Testis (tissue), 2 donors: ENCODE measurements around the gene RANBP17.

Source experiments
- CTCF ChIP-seq, 3 experiments: fragments of 450-650 bp in 2 of 3; fragments of 200-600 bp in 1 of 3; sonication (generic) in 1 of 3; IDR thresholded peaks; one replicate each; pipeline ENCODE4 v1.5.1; 2016 to 2019; ENCODE audit warnings: antibody characterized with exemption in 3 of 3, mild to moderate bottlenecking in 2 of 3, moderate library complexity in 1 of 3
- POLR2A ChIP-seq: fragments of 450-650 bp; IDR thresholded peaks from one replicate; pipeline ENCODE4 v1.6.1; 2017; ENCODE audit warnings: antibody characterized with exemption, mild to moderate bottlenecking, moderate library complexity

GRCh38 chr5:171223927-171224326, 362.1 kb downstream of the RANBP17 start:
- TF ChIP-seq CTCF (IDR thresholded peaks at IDR 0.05) (no peak), POLR2A (no peak)
